ENCODE measurements around the gene PRR20G.

DNA sequence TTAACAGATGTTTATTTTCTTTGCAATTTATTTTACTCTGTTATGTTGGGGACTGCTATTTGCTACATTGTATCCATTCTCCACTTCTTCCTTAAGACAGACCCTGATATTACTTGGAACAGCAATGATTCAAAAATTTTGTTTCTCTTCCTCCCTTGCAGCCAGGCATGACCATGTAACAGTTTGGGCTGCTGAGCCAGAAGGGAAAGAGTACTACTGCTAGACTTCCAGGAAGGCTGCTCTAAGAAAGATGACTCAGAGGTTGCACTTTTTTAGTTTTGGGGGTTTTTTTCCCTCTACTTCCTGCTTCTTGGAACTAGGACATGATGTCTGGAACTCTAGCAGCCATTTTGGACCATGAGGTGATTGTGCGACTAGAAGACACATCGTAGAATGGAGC, 10.3 kb downstream of the PRR20G start:
- TF ChIP-seq, protein P1, sequence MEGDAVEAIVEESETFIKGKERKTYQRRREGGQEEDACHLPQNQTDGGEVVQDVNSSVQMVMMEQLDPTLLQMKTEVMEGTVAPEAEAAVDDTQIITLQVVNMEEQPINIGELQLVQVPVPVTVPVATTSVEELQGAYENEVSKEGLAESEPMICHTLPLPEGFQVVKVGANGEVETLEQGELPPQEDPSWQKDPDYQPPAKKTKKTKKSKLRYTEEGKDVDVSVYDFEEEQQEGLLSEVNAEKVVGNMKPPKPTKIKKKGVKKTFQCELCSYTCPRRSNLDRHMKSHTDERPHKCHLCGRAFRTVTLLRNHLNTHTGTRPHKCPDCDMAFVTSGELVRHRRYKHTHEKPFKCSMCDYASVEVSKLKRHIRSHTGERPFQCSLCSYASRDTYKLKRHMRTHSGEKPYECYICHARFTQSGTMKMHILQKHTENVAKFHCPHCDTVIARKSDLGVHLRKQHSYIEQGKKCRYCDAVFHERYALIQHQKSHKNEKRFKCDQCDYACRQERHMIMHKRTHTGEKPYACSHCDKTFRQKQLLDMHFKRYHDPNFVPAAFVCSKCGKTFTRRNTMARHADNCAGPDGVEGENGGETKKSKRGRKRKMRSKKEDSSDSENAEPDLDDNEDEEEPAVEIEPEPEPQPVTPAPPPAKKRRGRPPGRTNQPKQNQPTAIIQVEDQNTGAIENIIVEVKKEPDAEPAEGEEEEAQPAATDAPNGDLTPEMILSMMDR (IDR thresholded peaks at IDR 0.05; ENCODE audit: low read depth, low read length), result no peak
- TF ChIP-seq EZH2phosphoT487 (IDR thresholded peaks at IDR 0.05; ENCODE audit: low read depth), result no peak

All from OCI-LY3 (cell line).